ENCODE data around the gene NUDT1.
"Not testable (repeated sequence)": the region's sequence is repeated elsewhere in the genome, so short reads cannot be mapped to it uniquely, and the experiment has no call there.

Gene NUDT1

DNA sequence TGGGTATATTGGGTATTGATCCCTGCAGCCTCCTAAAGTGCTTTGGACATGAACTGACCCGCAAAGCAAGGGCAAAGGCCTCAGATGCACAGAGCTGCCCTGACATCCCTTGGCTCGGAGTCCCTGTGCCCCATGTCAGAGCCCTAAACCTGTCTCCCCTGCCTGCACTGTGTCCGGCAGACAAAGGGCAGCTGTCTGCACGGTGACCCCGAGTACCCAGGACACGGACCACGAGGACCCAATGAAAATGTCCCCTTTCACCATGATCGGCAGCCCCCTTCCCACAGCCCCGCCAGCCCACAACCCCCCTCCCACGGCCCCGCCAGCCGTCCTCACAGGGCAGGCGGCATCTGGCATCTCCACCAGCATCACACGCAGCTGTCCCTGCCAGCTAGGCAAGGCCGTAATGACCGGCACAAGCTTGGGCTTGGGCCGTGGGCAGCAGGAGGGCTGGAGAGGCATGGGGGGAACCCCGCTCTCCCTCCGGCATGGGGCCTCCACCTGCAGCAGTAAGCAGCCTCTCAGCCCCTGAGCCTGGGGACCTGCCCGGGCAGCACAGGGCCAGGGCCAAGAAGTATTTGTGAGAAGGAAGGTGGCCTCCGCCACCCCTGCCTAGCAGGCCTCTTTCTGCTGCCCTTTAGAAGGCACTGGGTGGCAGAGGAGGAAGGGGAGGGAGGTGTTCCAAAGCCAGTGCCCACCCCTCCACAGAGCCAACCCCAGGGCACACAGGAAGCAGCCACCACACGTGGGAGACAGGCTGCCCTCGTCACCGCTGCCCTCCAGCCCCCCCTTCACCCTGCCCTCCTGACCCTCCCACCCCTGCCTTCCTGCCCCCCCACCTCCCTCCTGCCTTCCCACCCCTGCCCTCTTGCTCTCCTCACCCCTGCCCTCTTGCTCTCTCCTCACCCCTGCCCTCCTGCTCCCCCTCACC lies 10.1 kb downstream of the NUDT1 start:
- no peak for DNase-seq

DNA sequence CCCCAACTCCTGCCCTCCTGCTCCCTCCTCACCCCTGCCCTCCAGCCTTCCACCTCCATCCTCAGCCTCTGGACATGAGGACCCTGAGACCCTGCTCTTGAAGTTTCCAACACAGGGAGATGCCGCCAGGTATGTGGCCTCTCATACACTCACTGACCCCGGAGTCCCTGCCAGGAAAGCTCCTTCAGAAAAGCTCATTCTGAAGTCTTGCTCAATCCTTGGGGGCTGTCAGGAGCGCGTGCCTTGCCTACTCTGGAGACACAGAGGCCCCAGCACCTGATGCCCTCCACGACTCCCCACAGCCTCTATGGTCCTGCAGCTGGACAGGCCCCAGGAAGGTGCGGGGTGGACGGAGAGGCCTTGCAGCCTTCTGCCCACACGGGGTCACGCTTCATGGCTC lies 11.0 kb downstream of the NUDT1 start:
- DNase-seq = no peak

DNA sequence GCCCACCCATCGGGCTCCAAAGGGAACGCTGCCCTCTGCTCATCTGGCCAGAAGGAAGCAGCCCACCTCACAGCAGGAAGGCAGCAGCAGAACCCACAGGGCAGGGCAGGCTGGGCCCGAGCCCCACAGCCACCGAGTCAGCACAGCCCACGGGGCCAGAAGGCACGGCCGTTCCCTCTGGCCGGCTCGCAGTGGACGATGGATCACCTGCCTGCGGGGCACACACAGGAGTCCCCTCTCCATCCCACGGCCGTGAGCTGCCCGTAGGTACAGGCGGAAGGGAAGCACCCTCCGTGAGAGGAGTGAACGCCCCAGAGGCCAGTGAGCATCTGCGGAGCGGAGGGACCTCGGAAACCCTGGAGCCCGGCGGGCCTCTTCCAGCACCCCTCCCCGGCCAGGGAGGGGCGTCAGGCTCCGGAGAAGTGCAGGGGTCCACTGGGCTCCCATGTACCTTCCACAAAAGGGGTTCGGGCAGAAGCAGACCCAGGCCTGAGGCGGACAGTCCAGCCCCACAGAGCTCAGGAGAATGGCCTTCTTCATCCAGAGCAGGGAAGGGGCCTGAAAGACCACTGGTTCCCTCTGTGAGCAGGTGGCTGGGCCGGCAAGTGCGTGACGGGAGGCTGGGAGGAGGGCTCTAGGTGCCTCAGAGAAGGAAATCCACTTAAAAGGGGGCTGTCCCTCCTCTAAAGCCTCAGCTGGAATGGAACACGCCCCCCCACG lies 11.7 kb downstream of the NUDT1 start:
- DNase-seq = no peak

DNA sequence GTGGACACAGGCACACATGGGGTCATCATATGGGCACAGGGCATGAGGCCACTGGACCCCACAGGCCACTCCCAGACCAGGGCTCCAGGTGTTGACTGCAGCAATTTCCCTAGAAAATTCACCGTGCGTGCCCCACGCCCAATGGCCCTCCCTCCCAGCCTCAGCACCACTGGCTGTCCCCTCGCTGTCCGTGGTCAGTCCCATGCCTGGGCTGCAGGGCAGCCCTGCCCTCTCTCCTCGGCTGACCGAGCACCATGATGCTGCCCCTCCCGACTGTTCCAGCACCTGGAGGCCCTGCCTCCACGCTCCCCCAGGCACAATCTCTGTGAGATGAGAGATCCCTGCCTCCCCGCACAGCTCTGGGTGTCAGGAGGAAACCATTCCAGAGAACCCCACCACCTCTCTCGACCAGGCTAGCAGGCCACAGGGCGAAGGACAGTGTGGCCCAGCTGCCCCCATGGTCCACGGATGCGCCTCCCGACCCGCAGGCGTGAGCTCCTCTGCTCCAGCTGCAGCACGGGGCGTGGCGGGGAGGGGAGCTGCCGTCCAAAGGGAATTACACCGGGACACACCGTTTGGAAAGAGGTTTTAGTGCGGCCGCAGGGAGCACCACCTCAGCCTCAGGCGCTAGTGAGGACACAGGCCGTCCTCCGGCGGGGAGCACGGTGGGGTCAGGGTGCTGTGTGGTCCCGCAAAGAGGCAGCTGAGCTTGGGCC lies 12.6 kb downstream of the NUDT1 start:
- no peak for DNase-seq

DNA sequence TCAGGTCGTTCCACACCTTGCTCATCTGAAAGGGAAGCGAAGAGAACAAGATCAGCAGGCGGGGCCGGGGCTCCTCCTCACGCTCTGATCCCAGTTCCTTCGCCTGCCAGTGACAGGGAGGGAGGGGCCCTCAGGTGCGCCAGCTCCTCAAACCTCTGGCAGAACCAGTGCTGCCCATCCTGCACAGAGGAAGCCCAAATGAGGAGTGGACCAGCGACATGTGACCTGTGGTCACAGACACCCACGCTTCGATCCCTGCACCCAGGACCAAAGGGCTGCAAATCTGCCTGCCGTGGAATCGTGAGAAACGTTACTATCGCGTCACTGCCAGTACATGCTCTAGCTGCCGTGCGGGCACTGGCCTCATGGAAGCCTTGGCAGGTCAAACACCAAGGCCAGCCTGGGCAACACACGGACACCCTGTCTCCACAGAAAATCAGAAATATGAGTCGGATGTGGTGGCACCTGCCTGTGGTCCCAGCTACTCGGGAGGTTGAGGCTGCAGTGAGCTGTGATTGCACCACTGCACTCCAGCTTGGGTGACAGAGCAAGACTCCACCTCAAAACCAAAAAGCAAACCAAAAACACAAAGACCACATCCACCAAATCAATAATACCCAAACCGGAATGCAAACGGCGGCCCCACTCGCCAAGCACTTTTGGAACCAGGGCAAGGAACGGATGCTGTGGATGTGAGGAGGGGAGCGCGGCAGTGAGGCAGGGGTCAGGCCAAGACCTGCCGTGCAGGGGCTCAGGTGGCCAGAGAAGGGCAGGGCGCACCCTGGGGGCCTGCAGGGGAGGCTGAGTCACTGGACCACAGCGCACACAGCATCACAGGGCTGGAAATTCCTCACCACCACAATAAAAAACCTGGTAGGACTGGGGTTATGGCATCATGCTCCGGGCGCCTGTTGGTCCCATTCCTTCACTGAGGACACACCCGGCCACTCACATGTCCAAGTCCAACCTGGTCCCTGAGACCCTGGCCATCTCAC lies 13.4 kb downstream of the NUDT1 start:
- no peak for DNase-seq

DNA sequence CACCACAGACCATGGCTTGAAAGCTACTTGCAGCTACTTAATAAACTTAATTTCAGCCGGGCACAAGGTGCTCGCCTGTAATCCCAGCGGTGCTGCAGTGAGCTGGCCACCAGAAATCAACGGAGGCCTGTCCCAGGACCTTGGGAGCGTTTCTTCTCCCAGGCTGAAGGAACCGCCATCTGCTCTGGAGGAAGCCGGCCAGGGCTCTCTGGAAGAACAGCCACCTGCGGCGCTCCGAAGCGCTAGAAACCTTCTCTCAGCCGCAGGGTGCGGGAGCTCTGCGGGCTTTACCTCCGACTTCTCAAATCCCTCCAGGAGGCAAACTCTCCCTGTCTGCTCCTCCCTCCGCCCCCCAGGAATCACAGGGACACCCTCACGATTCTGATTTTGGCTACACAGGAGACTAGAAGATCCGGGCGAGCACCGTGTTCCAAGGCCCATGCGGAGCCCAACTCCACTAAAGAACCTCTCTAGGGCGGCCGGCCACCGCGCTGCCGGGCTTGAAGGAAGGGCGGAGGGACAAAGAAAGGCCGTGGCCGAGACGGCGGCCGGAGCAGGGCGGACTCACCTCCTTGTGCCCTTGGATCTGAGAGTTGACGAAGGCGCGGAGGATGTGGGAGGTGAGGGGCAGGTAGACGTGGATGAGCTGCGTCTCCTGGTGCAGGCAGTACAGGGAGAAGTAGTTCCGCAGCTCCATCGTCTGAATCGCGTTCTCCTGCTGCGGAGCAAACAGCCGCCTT lies 14.4 kb downstream of the NUDT1 start:
- no peak for DNase-seq

DNA sequence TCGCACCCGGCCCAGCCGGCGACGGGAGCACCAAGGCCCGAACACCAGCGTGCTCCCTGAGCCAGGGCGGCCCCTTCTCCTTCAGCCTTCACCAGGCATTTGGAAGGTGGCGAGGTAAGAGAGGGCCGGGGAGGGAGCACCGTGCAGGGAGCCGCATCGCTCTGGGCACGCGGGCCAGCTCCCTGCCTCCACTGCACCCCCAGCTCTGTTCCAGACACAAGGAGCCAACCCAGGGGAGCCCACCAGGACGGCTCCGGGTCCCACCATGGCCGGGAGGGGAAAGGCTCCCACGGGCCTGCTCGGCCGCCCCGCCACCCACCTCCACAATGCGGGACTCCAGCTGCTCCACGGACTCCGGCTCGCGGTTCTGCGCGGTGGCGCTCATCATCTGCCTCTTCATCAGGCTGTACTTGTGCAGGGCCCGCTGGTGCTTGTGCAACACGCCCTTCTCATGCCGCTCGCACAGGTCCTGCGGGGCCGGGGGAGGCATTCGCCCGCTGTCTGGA lies 15.1 kb downstream of the NUDT1 start:
- DNase-seq = no peak

DNA sequence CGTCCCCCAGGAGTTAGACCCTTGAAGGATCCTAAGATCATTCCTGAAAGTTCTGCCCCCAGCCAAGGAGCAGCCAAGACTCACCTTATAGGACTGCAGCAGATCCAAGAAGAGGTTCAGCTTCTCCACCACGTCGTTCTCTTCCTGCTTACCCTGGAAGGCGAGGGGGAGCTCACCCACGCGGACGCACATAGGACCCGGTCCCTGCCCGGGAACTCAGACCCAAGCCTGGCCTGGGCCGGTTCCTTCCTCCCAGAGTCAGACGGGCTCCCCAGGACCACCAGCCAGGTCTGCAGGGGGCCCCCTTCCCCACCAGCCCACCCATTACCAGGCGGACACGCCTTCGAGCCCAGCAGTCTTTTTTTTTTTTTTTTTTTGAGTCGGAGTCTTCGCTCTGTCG lies 15.6 kb downstream of the NUDT1 start:
- no peak for DNase-seq

DNA sequence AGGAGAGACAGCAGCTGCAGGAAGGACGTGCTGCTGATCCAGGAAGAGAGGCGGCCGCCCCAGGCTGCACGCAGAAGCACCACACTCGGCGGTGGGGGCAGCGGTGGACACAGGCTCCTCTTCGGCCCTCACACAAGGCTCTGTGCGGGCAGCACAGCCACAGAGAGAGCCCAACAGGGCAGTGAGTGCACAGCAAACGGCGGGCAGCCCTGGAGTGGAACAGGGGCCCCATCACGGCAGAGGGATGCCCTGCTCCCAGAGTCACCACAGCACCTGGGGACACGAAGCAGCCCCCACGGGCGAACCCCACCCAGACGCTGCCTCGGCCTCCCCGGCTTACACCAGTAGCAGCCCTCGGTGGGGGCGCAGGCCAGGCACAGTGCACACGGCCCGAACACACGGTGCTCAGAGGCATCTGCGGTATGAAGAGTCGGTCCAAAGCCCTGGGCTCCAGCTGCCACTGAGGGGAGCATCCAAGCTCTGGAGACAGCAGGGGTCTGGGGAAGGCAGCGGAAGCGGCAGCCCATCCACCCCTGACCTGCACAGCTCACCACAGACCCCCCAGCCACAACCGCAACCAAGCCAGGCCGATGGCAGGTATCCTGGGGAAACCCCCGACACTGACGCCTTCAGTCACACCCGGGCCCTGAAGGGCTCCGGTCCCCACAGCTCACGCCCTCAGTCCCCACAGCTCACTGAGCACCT lies 16.8 kb downstream of the NUDT1 start:
- no peak for DNase-seq

DNA sequence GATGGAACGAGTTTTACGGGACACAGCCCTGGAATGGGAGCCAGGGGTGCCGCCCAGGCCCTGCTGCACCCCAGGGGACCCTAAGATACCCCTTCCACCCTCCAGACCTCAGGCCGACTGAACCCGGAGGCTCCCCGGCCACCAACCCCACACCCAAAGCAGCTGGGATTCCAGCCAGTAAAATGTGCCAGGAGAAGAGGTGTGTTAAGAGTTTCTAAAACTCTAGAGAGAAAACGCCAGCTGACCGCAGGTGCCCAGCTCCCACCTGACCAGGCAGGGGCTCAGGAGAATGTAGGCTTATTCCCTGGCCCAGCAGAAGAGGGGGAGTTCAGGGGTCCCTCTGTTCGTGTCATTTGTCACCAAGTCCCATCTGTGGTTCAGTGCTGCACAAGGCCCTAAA lies 17.5 kb downstream of the NUDT1 start:
- DNase-seq = no peak

DNA sequence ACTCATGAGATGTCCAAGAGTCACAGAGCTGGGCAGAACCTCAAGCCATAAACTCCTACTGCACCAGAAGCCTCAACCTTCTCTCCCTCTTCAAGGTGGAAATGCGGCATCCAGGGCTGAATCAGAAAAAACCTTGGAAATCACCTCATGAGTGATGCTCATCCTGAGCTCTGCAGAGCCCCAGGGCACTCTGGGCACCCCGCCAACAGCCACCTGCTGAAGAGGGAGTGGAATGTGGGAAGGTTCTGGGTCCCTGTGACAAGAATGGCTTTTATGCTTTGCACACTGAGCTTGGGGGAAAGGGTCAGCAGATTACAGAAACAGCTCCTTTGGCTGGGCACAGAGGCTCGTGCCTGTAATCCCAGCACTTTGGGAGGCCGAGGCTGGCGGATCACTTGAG lies 18.8 kb downstream of the NUDT1 start:
- DNase-seq = peak; percentile 90

DNA sequence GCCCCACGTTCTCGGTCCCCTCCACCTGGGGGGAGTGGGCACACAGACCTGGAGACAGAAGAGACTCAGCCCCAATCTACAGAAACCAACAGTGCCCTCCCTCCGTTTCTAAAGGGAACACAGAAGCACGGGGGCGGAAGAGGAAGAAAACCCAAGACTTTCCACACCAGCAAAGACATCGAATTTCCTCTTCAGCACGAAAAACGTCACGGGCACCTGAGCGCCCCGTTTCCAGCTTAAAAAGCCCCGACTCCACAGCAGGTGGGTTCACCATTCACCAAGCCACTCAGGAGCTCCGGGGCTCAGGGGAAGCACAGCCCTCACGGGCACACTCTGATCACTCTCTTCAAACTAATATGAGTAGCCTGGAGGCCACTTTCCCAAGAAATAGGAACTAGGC lies 19.6 kb downstream of the NUDT1 start:
- no peak for DNase-seq

DNA sequence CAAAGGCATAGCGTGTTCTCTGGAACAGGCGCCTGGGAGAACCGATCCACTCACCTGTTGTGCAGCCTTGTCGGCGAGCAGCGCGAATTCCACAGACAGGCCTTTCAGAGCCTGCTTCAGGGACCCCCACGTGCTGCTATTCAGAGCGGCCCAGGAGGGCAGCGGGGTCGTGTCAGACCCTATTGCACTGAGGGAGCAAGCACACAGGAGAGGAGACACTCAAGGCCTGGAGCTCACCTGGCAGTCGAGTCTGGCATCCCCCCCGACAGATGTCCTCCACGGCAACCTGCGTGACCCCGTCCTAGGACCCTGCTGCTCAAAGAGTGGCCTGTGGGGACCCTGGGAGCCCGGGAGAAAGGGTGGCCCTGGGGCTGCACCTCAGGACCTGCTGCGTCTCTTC lies 21.1 kb downstream of the NUDT1 start:
- no peak for DNase-seq

DNA sequence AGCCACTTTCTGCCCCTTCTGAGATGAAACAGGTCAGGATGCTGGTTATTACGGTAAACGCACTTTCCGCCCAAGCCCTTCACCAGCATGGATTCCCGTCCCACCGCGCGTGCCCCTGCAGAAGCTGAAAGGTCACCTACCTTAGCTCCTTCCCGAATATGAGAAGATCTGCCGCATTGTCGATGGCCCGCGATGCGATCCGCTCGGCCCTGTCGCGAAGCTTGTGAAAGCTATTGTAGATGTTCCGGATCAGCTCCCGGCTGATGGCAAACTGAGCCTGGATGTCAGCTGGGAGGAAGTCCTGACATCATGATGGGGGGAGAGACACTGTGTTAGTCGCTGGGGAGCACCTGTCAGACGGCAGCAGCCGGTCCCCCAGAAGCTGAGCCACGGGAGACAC lies 22.1 kb downstream of the NUDT1 start:
- DNase-seq = no peak

DNA sequence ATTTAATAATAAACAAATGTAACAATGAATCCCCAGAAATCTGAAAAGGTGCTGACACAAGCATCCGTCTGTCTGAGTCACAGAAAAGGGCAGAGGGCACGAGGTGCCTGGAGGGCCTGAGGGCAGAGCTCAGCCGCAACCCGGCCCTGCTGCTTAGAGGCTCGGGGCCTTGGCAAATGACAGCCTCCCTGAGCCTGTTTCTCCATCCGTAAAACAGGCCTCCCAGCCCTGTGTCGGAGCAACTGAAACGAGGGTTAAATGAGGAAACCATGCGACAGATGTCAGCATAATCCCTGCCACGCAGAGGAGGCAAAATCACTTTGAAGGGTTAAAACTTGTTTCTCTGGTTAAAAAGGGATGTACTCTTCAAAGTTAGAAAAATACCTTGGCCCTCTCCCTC lies 24.9 kb downstream of the NUDT1 start:
- no peak for DNase-seq

DNA sequence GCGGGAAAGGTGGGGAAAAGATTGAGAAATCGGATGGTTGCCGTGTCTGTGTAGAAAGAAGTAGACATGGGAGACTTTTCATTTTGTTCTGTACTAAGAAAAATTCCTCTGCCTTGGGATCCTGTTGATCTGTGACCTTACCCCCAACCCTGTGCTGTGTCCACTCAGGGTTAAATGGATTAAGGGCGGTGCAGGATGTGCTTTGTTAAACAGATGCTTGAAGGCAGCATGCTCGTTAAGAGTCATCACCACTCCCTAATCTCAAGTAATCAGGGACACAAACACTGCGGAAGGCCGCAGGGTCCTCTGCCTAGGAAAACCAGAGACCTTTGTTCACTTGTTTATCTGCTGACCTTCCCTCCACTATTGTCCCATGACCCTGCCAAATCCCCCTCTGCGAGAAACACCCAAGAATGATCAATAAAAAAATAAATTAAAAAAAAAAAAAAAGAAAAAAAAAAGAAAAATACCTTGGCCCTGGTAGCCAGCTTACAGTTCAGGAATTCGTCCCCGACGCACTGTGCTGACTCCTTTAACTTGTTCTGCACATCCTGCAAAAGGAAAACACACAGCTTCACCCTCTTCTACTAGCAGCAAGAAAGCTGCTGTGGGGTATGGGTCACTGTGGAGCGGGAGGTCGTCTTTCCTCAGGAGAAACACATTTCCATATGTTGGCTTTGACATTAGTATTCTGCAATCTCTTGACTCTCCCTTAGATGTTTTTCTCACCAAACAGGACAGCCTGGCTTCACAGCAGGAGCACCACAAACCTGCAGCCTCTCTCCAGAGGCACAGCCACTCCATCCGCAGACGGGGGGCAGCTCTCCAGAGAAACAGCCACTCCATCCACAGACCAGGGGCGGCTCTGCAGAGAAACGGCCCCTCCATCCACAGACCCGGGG lies 27.3 kb downstream of the NUDT1 start:
- DNase-seq = not testable (repeated sequence)

DNA sequence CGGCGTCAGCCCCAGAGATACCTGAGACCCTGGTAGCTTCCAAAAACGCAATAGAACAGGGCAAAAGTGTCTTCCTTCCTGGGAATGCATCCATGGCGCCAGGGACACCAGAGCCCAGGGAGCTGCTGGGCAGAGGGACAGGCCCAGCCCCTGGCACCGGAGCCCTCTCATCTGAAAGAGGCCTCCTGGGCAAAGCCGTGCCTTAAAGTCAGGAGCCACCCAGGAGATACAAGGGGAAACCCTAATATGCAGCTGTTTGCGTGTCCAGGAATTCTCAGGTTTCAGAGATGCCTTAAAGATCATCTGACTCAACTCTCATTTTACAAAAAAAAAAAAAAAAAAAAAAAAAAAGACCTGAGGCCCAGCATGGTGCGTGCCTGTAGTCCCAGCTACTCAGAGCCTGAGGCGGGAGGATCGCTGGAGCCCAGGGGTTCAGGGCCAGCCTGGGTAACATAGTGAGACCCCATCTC lies 28.0 kb downstream of the NUDT1 start:
- no peak for DNase-seq

DNA sequence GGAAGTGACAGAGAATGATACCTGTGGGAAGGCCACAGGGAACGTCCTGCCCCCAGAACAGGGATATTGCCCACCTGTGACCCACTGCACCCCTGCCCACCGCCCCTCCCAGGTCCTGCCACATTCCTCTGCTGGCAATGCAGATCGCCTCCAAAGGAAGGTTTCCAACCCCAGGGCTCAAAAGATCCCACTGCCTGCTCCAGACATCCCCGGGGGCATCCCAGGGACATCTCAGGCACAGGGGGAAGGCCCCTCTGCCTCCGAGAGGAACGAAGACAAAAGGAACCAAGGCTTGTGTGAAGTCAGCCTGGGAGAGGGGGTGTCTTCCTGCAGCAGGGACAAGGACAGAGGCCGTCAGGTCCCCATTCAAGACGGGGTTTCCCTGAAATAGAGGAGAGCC lies 28.5 kb downstream of the NUDT1 start:
- no peak for DNase-seq

DNA sequence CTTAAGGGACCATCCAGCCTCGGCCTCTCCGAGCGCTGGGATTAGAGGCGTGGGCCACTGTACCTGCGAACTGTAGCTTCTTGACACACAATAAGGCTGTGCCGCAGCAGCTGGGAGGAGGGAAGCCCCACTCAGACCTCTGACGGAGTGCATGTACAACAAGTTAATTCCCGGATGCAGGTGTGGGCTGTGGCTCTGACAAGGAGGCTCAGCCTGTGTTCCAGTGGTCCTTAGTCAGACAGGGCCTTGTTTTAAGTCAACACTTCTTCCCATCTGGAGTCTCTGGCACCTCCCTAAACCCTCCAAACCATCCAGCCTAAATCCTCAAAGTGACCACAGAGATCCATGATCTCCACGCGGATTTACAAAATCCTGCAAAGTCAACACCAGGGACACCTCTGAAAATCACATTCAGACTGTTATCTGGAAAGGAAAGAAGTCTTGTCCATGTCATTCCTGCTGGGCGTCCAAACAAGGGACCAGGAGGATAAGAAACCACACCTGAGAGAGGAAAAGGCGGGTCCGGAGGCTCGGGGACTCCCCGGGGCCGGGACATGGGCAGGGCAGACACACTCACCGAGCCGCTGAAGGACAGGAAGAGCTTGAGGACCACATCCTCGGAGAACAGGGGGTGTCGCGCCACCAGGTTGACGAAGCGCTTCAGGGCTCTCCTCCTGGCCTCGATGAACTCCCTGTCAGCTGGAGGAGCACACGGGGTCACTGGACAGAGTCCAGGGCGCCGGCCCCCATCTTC lies 29.4 kb downstream of the NUDT1 start:
- no peak for DNase-seq
